Stimulated activated naive CD8-positive, alpha-beta T cell treated with anti-CD3 and anti-CD28 coated beads, Interleukin-15, Interleukin-2, amounts not matched to agents 100 ng/mL and 50 ng/mL, for 24 hours (primary cell): ENCODE measurements around the gene FAM167B.

Experiments used
- H3K27ac Mint-ChIP-seq: one replicate; pipeline ENCODE4 v1.8.0; 2021; ENCODE audit warnings: mild to moderate bottlenecking, mixed read lengths
- H3K27me3 Mint-ChIP-seq: one replicate; pipeline ENCODE4 v1.8.0; 2021; ENCODE audit warnings: mixed read lengths
- H3K36me3 Mint-ChIP-seq: one replicate; pipeline ENCODE4 v1.8.0; 2021; ENCODE audit warnings: low read depth, mixed read lengths
- H3K4me1 Mint-ChIP-seq: one replicate; pipeline ENCODE4 v1.8.0; 2021; ENCODE audit warnings: low read depth, mixed read lengths
- H3K4me3 Mint-ChIP-seq: one replicate; pipeline ENCODE4 v1.8.0; 2021; ENCODE audit warnings: mild to moderate bottlenecking, mixed read lengths
- H3K9me3 Mint-ChIP-seq: one replicate; pipeline ENCODE4 v1.8.0; 2021; ENCODE audit warnings: mixed read lengths

The FAM167B gene

DNA sequence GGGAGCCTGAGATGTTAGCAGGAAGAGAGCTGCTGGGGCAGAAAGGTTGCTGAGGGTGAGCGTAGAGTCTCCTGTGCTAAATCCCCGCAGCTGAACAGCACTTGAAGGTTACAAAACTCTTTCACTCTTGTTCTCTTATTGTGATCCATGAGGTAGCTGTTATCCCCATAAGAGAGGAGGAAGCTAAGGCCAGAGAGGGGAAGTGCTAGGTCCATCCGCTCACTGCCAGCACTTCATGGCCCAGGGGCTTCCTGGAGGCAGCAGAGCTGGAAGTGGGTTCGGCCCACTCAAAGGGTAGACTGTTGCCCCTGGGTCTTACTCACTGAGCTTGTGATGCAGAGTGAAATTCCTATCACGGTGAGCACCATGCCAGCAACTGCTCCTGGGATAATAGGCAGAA is 30.5 kb upstream of the FAM167B start:
- Mint-ChIP-seq H3K4me1 (peaks cover 13% of the 10 kb centered on the region), H3K27ac (no peak overlapping the region), H3K36me3 (peaks cover 9% of the 10 kb centered on the region), H3K4me3 (no peak overlapping the region), H3K9me3 (no peaks in the 10 kb centered on the region), H3K27me3 (no peaks in the 10 kb centered on the region)

DNA sequence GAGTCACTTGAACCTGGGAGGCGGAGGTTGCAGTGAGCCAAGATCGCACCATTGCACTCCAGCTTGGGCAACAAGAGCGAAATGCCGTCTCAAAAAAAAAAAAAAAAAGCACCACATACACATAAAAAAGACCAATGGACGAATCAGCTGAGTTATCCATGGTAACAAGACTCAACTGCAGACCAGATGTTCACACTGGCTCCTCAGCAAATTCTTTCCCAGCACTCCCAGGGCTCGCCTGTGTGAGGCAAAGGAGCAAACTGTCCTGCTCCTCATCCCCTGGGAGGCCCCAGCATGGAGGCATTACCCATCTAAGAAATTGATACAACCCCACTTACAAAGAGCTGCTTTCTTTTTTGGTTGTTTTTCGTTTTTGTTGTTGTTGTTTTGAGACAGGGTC is 28.0 kb upstream of the FAM167B start:
- Mint-ChIP-seq H3K27ac (no peak overlapping the region), H3K9me3 (no peaks in the 10 kb centered on the region), H3K27me3 (no peaks in the 10 kb centered on the region), H3K36me3 (peaks cover 24% of the 10 kb centered on the region), H3K4me1 (peaks cover 29% of the 10 kb centered on the region), H3K4me3 (no peak overlapping the region)

DNA sequence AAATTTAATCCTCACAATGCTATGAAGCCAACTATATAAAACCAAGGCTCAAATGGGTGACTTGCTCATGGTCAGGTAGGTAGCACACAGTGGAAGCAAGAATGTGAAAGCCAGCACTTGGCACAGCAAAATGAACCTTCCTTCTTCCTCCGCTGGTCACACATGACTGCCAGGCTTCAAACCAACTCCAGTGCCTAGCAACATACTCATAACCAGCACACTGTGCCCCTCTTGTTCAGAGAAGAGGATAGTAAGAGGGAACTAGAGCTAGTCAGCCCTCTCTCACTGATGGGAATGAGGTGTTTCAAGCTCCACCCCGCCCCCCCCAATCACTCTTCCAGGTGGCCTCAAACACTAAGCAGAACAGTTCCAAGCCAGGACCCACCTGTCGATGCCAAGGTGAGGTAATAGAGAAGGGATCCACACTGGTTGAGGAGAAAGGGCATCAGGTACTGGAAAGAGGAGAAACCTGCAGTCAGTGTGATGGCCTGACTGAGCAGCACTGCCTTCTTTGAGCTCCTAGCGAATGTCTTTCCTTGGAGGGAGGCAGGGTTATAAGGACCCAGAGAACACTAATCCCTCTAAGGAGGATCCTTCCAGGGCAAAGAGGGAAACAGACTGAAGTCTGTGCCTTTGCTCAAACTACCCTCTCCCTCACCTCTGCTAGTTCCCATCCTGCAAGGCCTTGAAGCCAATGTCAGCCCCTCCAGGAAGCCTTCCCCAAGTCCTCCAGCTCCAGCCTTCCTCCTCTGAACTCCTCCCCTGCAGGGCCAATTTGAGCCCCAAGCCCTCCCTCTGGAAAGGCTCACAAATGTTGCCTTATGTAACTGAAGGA is 26.1 kb upstream of the FAM167B start:
- Mint-ChIP-seq H3K27me3 (no peaks in the 10 kb centered on the region), H3K36me3 (peaks cover 35% of the 10 kb centered on the region), H3K27ac (peak overlapping the region; percentile 93), H3K4me3 (peak overlapping the region; percentile 92), H3K9me3 (no peaks in the 10 kb centered on the region), H3K4me1 (peaks cover 38% of the 10 kb centered on the region)

DNA sequence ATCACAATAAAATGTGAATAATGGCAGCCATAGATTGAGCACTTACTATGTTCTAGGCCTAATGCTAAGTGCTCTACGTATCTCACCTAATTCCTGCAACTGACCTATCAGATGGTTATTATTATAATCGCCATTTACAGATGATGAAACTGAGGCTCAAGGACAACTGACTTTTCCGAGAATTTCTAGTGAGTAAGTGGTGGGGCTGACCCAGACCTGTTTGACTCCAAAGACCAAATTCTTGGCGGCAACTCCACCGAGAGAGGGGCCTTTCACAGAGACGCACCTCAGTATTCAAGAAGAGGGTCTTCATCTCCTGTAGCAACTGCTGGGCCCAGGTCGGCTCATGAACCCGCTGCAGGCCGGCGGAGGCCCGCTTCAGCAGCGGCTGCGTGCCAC is 25.4 kb upstream of the FAM167B start:
- Mint-ChIP-seq H3K4me1 (peaks cover 38% of the 10 kb centered on the region), H3K27ac (peak overlapping the region; percentile 93), H3K36me3 (peaks cover 34% of the 10 kb centered on the region), H3K9me3 (no peaks in the 10 kb centered on the region), H3K4me3 (peak overlapping the region; percentile 92), H3K27me3 (no peaks in the 10 kb centered on the region)

DNA sequence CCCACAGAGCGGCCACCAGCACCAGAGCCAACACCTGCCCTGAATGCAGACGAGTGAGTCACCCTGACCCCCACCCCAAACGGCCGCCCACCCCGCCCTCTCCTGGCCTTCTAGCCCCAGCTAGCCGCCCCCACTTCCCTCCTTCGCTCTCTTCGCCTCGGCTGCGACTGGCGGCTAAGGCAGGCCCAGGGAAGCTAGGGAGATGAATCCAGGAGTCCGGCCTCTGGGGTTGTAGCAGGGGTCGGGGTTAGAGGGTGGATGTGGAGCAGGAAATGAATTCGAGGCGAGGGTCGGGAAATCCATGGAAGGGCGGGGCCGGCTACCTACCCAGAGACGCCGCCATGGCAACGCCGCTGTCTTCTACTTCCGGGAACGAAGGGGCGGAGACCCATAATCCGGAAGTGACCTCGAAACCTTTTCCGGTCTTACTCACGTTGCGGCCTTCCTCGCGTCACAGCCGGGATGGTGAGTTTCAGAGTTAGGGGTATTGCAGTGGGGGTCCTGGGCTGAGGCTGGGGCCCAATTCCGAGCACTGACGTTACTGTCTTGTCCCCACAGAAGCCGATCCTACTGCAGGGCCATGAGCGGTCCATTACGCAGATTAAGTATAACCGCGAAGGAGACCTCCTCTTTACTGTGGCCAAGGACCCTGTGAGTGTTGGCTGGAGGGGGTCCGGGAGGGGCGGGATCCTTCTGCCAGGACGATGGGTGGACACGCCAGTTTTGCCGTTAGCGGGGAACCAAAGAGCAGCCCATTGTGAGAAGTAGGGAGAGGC is 24.9 kb upstream of the FAM167B start, which contains the start of the genes EIF3I and TMEM234:
Gene EIF3I (plus strand): TSS at position 428 of the 776 bp plus-strand sequence. CDS start 35 bp downstream, at position 463.
Gene TMEM234 (minus strand): TSS at position 374 of the 776 bp plus-strand sequence. CDS start 31 bp downstream, at position 343.
- Mint-ChIP-seq H3K9me3 (no peaks in the 10 kb centered on the region), H3K4me3 (peak within 1 kb of the TSS; percentile 92), H3K36me3 (peaks cover 35% of the 10 kb centered on the region)

DNA sequence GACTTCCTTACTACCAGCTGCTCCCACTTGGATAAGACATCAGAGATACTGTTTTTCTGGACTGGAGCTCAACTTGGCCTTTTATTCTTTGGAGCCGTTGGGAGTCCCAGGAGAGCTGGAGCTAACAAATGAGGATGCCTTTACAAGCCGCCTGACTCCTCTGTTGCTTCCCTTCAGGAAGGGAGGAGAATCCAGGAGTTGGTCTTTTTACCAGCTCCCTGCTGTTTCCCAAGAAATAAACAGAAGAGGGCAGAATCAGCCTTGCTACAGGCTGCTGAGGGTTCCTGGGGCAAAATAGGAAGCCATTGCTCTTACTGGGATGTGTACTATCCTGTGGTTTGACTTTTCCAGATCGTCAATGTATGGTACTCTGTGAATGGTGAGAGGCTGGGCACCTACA is 23.3 kb upstream of the FAM167B start:
- H3K9me3 Mint-ChIP-seq, result no peaks in the 10 kb centered on the region
- peaks cover 50% of the 10 kb centered on the region for H3K36me3 Mint-ChIP-seq
- no peaks in the 10 kb centered on the region for H3K27me3 Mint-ChIP-seq
- H3K27ac Mint-ChIP-seq, result peak overlapping the region; percentile 93
- peaks cover 38% of the 10 kb centered on the region for H3K4me1 Mint-ChIP-seq
- H3K4me3 Mint-ChIP-seq, result peak overlapping the region; percentile 92

More for the DNA sequence above, 24.9 kb upstream of the FAM167B start, which contains the start of the genes EIF3I and TMEM234:
- Mint-ChIP-seq H3K27ac (peak within 1 kb of the TSS; percentile 93), H3K27me3 (no peaks in the 10 kb centered on the region), H3K4me1 (peaks cover 38% of the 10 kb centered on the region)

DNA sequence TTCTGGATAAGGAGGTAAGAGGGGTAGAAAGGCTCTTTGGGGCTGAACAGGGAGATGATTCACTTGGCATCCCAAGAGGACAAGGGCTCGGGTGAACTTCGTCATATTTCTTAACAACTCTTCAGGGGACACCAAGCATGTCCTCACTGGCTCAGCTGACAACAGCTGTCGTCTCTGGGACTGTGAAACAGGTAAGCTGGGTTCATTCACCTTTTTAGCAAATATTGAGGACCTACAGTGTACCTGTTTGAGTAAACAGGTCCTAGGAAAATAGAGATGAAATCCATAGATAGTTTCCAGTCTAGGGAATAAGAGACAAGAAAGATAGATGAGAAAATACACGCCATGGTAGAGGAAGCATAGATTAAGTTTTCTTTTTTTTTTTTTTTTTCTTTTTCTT is 22.7 kb upstream of the FAM167B start:
- no peaks in the 10 kb centered on the region for H3K27me3 Mint-ChIP-seq
- H3K27ac Mint-ChIP-seq, result peak overlapping the region; percentile 65

DNA sequence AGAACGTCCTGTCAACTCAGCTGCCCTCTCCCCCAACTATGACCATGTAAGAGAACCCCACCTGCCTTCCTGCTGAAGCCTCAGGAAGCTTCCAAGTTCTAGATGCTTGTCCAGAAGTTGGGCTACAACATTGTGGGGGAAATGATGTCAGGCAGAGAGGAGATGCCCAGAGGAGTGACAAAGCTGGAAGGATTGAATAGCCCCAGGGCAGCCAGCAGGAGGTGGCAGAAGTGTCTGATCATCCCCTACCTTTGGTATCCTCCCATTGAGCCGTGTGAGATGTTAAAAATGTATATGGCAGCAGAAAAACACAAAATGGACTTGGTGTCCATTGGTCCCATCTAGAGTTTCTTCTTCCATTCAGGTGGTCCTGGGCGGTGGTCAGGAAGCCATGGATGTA is 18.3 kb upstream of the FAM167B start:
- Mint-ChIP-seq H3K4me3 (no peak overlapping the region), H3K27ac (peak overlapping the region; percentile 18), H3K36me3 (peaks cover 57% of the 10 kb centered on the region), H3K27me3 (no peaks in the 10 kb centered on the region), H3K9me3 (no peaks in the 10 kb centered on the region), H3K4me1 (peaks cover 11% of the 10 kb centered on the region)

More for the DNA sequence above, 22.7 kb upstream of the FAM167B start:
- H3K4me3 Mint-ChIP-seq, result peak overlapping the region; percentile 92
- peaks cover 38% of the 10 kb centered on the region for H3K4me1 Mint-ChIP-seq
- H3K36me3 Mint-ChIP-seq, result peaks cover 56% of the 10 kb centered on the region
- no peaks in the 10 kb centered on the region for H3K9me3 Mint-ChIP-seq

DNA sequence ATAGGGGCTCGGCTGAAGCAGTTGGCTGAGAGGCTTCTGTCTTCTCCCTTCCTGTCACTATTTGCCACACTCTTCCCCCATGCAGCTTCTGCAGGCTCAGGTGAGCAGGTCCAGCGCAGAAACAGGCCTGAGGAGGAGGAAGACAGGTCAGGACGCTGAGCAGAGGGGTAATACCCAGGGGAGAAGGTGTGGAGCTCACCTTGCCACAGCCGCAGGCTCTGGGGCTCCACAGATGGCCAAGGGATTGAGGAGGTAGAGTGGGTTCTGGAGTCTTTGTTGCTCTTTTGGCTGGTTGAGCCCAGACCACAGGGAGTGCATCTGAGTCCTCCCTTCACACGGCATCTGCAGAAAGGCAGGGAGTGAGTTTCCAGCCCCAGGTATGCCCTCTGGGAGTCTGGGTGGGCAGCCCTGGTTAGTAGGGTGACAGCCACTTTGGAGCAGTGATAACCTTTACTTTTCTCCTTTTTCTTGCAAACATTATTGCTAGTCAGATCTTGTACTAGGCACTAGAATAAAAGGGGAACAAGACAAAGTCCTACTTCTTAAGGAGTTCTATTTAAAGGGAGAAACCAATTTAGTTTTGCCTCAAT is 15.1 kb upstream of the FAM167B start:
- H3K4me3 Mint-ChIP-seq, result no peak overlapping the region
- H3K9me3 Mint-ChIP-seq, result no peaks in the 10 kb centered on the region
- no peaks in the 10 kb centered on the region for H3K27me3 Mint-ChIP-seq
- no peak overlapping the region for H3K27ac Mint-ChIP-seq
- H3K36me3 Mint-ChIP-seq, result peaks cover 41% of the 10 kb centered on the region
- H3K4me1 Mint-ChIP-seq, result no peaks in the 10 kb centered on the region

DNA sequence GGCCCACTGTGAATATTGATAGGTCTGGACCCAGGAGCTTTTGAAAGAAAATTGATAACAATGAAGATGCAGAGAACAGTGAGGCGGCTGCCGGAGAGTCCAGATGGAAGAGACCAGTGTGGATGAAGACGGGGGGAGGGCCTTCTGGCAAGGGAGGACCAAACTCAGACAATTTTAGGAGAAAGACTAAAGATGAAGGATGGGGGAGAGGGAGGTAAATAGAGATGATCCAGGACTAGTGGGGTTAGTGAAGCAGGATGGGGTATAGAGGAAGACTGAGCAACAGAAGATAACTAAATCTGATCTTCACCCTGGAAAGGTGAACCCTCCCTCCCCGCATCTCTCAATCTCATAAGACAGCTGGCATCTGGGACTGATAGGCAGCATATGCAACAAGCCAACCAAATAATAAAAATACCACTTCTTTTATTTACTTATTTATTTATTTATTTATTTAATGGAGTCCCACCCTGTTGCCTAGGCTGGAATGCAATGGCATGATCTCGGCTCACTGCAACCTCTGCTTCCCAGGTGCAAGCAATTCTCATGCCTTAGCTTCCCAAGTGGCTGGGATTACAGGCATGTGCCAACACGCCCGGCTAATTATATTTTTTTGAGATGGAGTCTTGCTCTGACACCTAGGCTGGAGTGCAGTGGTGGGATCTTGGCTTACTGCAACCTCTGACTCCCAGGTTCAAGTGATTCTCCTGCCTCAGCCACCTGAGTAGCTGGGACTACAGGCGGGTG is 14.3 kb upstream of the FAM167B start:
- Mint-ChIP-seq H3K27ac (no peak overlapping the region), H3K9me3 (no peaks in the 10 kb centered on the region), H3K4me3 (no peak overlapping the region)

DNA sequence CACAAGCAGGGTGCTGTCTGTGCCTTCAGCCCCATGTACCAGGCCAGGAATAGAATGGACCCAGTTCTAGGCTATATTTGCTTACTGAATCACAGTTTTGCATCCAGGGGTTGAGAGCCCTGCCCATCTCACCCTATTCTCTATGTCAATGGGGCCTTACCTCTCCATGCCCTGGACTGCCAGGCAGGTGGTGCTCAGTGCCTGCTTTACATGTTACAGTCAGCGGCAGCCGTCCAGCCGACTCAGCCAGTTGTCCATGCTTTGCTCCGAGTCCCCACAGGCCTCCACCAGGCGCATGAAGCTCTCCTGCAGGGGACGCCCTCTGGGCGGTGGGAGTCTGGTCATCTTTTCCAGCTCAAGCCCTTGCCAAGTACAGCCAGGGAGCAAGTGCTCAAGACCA is 12.2 kb upstream of the FAM167B start:
- Mint-ChIP-seq H3K27me3 (no peaks in the 10 kb centered on the region), H3K36me3 (peaks cover 19% of the 10 kb centered on the region), H3K4me3 (no peak overlapping the region), H3K4me1 (no peaks in the 10 kb centered on the region), H3K27ac (no peak overlapping the region), H3K9me3 (no peaks in the 10 kb centered on the region)

More for the DNA sequence above, 14.3 kb upstream of the FAM167B start:
- no peaks in the 10 kb centered on the region for H3K27me3 Mint-ChIP-seq
- H3K4me1 Mint-ChIP-seq, result no peaks in the 10 kb centered on the region
- H3K36me3 Mint-ChIP-seq, result peaks cover 34% of the 10 kb centered on the region

DNA sequence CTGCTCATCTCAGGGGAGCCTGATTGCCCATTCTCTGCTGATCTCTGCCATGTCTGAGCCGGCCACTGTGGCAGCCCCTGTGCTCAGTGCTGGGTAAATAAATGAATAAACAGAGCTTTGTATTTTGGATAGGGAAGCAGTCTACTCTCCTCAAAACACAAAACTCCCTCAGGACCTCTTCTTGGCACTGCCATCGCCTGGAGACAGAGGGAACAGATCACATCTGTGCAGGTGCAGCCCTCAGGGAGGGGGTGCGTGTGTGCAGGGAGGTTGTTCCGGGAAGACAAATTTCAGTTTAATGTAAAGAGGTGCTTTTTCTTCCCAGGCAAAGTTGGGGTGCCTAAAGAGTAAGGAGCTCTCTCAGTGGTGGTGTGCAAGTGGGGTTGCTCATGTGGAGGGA is 7.7 kb upstream of the FAM167B start:
- no peaks in the 10 kb centered on the region for H3K36me3 Mint-ChIP-seq
- H3K4me3 Mint-ChIP-seq, result no peak overlapping the region
- H3K4me1 Mint-ChIP-seq, result peaks cover 24% of the 10 kb centered on the region
- no peak overlapping the region for H3K27ac Mint-ChIP-seq
- no peaks in the 10 kb centered on the region for H3K9me3 Mint-ChIP-seq
- no peaks in the 10 kb centered on the region for H3K27me3 Mint-ChIP-seq

DNA sequence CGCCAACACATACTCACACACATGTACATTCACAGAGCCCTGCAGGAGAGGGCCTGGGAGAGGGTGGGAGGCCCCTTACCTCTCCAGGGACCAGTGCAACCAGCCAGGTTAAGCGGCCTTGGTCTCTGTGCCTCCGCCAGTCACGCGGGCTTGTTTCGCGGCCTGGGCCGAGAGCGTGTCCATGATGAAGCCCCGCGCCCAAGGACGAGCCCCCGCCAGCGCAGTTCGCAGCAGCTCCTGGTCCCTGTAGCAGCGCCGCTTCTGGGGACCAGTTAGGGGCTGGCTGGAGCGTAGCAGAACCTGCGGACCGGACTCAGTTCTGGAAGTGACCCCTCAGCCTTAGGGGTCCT is 7.3 kb upstream of the FAM167B start:
- peak overlapping the region; percentile 82 for H3K4me3 Mint-ChIP-seq
- H3K27me3 Mint-ChIP-seq, result no peaks in the 10 kb centered on the region
- H3K27ac Mint-ChIP-seq, result no peak overlapping the region
- H3K36me3 Mint-ChIP-seq, result no peaks in the 10 kb centered on the region
- peaks cover 24% of the 10 kb centered on the region for H3K4me1 Mint-ChIP-seq
- no peaks in the 10 kb centered on the region for H3K9me3 Mint-ChIP-seq

DNA sequence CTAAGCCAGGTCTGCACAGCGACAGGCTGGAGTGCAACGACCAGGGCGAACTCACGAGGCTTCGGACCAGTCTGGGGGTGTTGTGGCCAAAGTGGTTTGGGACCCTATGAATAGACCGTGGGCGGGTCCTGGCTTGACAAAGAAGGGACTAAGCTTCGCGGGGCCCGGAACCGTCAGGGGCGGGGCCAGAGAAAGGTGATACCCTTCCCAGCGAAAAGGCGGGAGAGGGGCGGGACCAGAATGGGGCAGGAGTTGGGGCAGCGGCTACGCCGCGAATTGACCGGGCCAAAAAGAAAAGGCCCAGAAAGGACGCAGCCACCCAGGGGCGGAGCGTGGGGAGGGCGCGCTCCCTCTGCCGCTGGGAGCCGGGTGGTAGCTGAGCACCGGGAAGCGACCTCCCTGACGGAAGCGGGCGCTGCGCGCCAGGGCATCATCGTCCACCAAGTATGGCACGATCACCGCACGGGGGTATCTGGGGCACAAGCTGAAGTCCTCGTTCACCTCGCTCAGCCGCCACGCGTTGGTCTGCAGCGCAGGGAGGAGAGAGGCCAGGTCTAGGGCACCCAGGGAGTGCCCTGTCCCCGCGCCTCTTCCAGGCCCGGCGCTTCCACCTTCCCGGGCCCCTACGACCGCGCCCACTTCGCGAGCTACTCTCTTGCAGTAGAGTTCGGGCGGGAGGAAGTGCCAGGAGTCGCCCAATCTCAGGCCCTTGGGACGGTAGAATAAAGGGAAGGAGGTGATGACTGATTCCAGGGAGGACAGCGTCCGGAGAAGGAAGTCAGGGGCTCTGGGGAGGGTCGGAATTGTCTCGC is 6.7 kb upstream of the FAM167B start:
- H3K9me3 Mint-ChIP-seq, result no peaks in the 10 kb centered on the region
- no peaks in the 10 kb centered on the region for H3K36me3 Mint-ChIP-seq
- H3K4me3 Mint-ChIP-seq, result peak overlapping the region; percentile 82
- H3K4me1 Mint-ChIP-seq, result peaks cover 24% of the 10 kb centered on the region
- H3K27me3 Mint-ChIP-seq, result no peaks in the 10 kb centered on the region
- peak overlapping the region; percentile 58 for H3K27ac Mint-ChIP-seq
